Mucosa of rectum (tissue), 2 donors: Measurements from ENCODE around the gene C1orf115.
"Not testable (repeated sequence)": the region's sequence is repeated elsewhere in the genome, so short reads cannot be mapped to it uniquely, and the experiment has no call there.

Experiments
- H3K27ac ChIP-seq, 2 donors: one replicate each; pipeline ENCODE4 v1.7.0; 2013; ENCODE audit warnings: inconsistent platforms in 2 of 2, low read depth in 2 of 2, low read length in 2 of 2
- H3K27me3 ChIP-seq, 2 donors: one replicate each; pipeline ENCODE4 v1.7.0; 2013; ENCODE audit warnings: low read length in 2 of 2; ENCODE audit not compliant: control insufficient read depth in 2 of 2, insufficient read depth in 2 of 2
- H3K36me3 ChIP-seq, 2 donors: one replicate each; pipeline ENCODE4 v1.7.0; 2013; ENCODE audit warnings: low read length in 2 of 2; ENCODE audit not compliant: control insufficient read depth in 2 of 2, insufficient read depth in 2 of 2
- H3K4me1 ChIP-seq, 2 donors: one replicate each; pipeline ENCODE4 v1.7.0; 2013; ENCODE audit warnings: low read length in 2 of 2, mild to moderate bottlenecking in 1 of 2; ENCODE audit not compliant: control insufficient read depth in 2 of 2, insufficient read depth in 2 of 2
- H3K4me3 ChIP-seq, 2 donors: one replicate each; pipeline ENCODE4 v1.7.0; 2013; ENCODE audit warnings: low read length in 2 of 2
- H3K9ac ChIP-seq, 2 donors: one replicate each; pipeline ENCODE4 v1.7.0; 2013; ENCODE audit warnings: low read length in 2 of 2, low read depth in 1 of 2, mild to moderate bottlenecking in 1 of 2
- H3K9me3 ChIP-seq, 2 donors: one replicate each; pipeline ENCODE4 v1.7.0; 2013; ENCODE audit warnings: low read length in 2 of 2; ENCODE audit not compliant: control insufficient read depth in 2 of 2
- donor health status: healthy.
- donor health status: Normal muscosa, but diverticular disease.

The C1orf115 gene

DNA sequence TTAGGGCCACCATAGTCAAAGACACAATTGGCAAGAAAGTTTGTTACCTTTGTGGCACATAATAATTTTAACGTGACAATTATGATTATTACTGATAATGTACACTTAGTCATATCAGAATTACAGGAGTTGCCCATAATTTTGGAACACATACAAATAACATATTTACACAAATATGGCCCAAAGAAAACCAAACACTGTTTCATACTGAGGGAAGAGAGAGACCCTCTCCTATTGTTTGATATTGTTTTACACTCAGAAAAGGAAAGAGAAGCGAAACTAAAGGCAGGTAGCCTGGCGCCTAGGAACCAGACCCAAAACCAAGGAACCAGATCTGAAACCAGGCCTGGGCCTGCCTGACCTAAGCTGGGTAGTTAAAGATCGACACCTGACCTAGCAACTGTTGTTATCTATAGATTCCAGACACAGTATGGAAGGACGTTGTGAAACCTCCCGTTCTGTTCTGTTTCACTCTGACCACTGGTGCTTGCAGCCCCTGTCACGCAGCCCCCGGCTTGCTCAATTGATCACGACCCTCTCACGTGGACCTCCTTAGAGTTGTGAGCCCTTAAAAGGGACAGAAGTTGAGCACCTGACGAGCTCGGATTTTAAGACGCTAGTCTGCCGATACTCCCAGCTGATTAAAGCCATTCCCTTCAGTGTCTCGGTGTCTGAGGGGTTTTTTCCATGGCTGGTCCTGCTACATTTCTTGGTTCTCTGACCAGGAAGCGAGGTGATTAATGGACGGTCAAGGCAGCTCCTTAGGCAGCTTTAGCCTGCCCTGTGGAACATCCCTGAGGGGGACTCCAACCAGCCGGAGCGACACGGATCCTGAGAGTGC, 27.9 kb downstream of the C1orf115 start:
- no peaks in the 10 kb centered on the region for H3K4me1 ChIP-seq
- H3K27ac ChIP-seq: no peak overlapping the region
- no peaks in the 10 kb centered on the region for H3K36me3 ChIP-seq
- H3K27me3 ChIP-seq: no peaks in the 10 kb centered on the region
- no peak overlapping the region for H3K4me3 ChIP-seq
- no peak overlapping the region for H3K9ac ChIP-seq
- H3K9me3 ChIP-seq: no peaks in the 10 kb centered on the region

DNA sequence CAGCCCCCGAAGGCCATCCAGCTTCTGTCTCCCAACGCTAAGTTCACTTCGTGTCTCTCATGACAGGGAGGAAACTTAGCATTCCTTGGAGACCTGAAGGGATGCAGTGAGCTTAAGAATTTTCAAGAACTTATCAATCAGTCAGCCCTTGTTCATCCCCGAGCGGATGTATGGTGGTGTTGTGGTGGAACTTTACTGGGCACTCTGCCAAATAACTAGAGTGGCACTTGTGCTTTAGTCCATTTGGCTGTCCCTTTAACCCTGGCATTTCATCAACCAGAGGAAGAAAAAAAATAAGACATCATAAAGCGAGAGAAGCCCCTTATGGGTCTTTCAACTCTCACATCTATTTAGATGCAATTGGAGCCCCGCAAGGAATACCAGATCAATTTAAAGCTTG, 31.1 kb downstream of the C1orf115 start:
- H3K9me3 ChIP-seq, H3K4me1 ChIP-seq, H3K27ac ChIP-seq, H3K4me3 ChIP-seq, H3K36me3 ChIP-seq, H3K27me3 ChIP-seq, H3K9ac ChIP-seq: not testable (repeated sequence)

DNA sequence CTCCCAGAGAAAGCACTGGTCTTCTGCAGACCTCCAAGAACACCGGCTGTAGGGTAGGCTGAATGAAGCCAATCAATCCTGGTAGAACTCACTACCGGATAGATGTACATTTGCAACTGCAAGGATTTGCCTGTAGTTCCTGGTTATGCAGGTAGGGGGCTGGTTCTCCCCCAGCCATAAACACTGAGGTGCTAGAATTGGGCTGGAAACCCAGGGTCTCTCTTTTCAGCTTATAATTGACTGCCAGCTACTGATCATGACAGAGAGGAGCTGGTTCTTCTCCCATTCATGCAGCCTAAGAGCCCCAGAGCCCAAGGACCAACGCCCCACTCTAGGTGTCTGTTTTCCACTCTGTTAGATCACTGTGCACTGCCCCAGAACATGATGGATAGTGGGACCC, 36.5 kb downstream of the C1orf115 start:
- no peaks in the 10 kb centered on the region for H3K9me3 ChIP-seq
- no peak overlapping the region for H3K9ac ChIP-seq
- H3K4me1 ChIP-seq: no peaks in the 10 kb centered on the region
- no peaks in the 10 kb centered on the region for H3K27me3 ChIP-seq
- no peak overlapping the region for H3K4me3 ChIP-seq
- H3K27ac ChIP-seq: no peak overlapping the region
- H3K36me3 ChIP-seq: no peaks in the 10 kb centered on the region

DNA sequence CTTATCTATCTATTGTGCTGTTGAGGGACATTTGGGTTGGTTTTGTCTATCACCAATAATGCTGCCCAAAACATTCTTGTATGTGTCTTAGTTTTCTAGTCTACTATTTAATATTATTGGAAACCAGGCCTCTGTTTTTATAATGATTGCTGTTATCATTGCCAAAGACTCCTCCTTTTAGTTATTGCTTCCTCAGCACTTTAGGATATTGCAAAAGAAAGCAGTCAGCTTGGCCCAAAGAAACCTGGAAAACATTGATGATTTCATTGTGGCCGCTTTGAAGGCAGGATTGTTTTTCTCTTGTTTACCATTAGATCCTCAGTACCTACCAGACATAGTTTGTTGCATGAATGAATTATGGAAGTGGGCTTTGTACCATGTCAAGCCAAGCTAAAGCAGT, 37.4 kb downstream of the C1orf115 start:
- Histone ChIP-seq H3K9me3 (no peaks in the 10 kb centered on the region), H3K4me3 (no peak overlapping the region), H3K36me3 (no peaks in the 10 kb centered on the region), H3K9ac (no peak overlapping the region), H3K27me3 (no peaks in the 10 kb centered on the region), H3K27ac (no peak overlapping the region), H3K4me1 (peaks cover under 1 to 1% of the 10 kb centered on the region in 2 donors)

DNA sequence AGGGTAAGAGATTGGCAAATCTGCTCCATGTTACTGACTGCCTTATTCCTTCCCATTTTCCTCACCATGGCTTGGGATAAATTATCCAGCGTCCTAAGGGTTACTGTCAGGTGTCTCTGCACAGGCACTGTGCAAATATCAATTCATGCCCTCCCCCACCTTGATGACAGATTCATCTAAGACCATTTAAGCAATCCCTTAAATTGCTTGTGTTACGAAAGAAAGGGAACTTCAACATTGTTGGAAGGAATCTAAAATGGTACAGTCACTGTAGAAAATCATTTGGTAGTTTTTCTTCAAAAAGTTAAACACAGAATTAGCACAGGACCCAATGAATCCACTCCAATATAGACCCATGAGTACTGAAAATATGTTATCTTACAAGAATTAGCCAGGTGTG, 40.3 kb downstream of the C1orf115 start:
- peaks cover 9 to 21% of the 10 kb centered on the region in 2 donors for H3K4me1 ChIP-seq
- no peaks in the 10 kb centered on the region for H3K36me3 ChIP-seq
- no peaks in the 10 kb centered on the region for H3K9me3 ChIP-seq
- H3K9ac ChIP-seq: no peak overlapping the region
- H3K27ac ChIP-seq: no peak overlapping the region
- no peak overlapping the region for H3K4me3 ChIP-seq
- no peaks in the 10 kb centered on the region for H3K27me3 ChIP-seq

DNA sequence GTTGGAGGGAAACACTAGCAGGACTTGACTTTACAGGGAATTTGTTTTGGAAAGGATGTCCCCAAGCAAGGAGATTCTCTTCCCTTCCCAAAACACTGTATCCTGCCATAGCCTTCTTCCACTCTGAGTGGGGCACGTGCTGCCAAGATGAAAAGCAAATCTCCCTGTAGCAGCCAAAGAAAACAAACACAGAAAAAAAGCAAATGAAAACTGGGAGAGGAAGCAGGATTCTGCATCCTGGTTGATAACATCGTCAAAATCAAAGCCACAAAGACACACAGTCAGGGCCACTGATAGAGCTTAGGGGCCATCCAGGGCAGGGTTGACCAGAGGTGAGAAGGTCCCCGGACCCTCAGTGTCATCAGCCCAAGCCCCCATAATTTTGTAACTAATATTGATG, 42.0 kb downstream of the C1orf115 start:
- no peaks in the 10 kb centered on the region for H3K27me3 ChIP-seq
- no peak overlapping the region for H3K27ac ChIP-seq
- H3K9ac ChIP-seq: no peak overlapping the region
- no peaks in the 10 kb centered on the region for H3K36me3 ChIP-seq
- H3K4me3 ChIP-seq: no peak overlapping the region
- H3K4me1 ChIP-seq: peaks cover 9 to 21% of the 10 kb centered on the region in 2 donors
- no peaks in the 10 kb centered on the region for H3K9me3 ChIP-seq

DNA sequence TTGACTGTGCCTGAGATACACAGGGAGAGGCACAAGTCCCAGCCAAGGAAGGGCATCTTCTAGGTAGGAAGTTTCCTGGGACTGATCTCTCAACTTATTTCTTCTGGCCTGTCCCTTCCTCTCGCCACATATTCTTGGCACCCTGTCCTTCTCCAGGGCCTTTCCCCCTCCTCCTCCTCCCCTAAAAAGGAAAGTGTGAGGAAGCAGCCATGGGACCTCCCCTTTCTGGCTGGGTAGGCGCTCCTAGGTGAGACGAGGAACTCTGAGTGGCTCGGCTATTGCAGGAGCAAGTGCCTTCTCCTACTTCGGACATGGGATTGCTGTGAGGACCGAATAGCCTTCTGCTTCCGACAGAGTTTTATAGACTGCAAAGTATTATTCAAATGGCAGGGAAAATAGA, 42.5 kb downstream of the C1orf115 start:
- Histone ChIP-seq H3K27ac (peak overlapping the region; percentile 25 to 39), H3K9me3 (no peaks in the 10 kb centered on the region), H3K4me1 (peaks cover 9 to 21% of the 10 kb centered on the region in 2 donors), H3K4me3 (peak overlapping the region in 1 of 2 donors; percentile 49), H3K27me3 (no peaks in the 10 kb centered on the region), H3K9ac (no peak overlapping the region), H3K36me3 (no peaks in the 10 kb centered on the region)

DNA sequence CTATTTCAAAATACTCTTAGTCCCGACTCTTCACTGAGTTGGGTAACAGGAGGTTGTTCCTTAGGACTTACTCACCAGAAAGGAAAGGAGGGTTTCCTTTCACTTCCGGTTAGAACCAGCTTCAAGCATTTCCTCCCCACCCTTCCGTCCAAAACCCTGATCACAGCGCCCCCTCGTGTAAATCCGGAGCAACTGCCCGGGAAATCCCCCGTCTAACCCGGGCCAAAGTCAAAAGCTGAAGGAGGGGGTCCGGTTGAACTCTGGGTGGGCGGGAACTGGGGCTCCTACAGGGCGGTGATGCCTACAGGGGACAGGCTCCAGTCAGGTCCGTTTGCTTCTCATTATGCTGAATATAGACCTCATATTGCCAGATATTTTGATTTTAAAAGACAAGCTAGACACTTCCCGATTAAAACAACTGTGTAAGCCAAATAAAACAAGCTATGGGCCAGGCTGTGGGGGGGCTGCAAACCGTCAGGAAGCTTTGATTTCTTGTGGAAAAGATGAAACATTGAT, 43.0 kb downstream of the C1orf115 start:
- Histone ChIP-seq H3K27me3 (no peaks in the 10 kb centered on the region), H3K9me3 (no peaks in the 10 kb centered on the region), H3K9ac (peak overlapping the region in 1 of 2 donors; percentile 25), H3K4me1 (peaks cover 9 to 21% of the 10 kb centered on the region in 2 donors), H3K27ac (peak overlapping the region; percentile 25 to 39), H3K36me3 (no peaks in the 10 kb centered on the region), H3K4me3 (peak overlapping the region; percentile 27 to 56)

DNA sequence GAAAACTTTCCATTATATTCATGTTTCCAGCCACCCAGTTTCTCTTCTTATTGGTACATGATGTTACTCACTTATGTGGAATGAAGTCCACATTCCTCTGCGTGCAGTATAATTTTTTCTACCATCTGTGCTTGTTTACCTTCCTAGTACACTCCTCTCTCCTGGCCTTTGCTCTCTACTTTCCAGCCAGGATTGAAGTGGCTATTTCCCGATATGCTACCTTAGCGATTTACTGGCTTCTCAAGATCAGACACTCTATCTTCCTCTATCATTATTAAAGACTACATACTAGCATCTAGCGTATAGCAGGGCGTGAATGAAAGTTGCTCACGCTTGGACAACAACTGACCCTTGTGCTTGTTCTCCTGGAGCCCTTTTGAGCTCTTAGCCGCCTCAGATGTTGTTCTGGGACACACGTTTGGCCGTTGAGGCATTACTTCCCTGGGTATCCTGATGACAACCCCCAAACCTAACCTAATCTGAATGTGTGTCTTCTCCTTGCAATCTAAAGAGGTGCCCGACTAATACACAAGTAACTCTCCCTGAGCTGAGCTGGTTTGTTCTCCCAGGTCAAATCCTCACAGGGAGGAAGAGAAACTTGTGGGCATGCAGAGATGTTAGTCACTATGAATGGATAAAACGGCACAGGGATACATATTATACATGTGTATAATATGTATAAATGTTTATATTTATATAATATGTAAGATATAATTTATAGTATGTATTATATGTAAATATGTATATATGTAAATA, 44.6 kb downstream of the C1orf115 start:
- H3K9me3 ChIP-seq: no peaks in the 10 kb centered on the region
- peak overlapping the region; percentile 61 to 65 for H3K27ac ChIP-seq
- peaks cover 9 to 21% of the 10 kb centered on the region in 2 donors for H3K4me1 ChIP-seq
- H3K4me3 ChIP-seq: peak overlapping the region; percentile 8 to 49
- no peaks in the 10 kb centered on the region for H3K27me3 ChIP-seq
- H3K36me3 ChIP-seq: no peaks in the 10 kb centered on the region
- peak overlapping the region; percentile 10 to 34 for H3K9ac ChIP-seq

DNA sequence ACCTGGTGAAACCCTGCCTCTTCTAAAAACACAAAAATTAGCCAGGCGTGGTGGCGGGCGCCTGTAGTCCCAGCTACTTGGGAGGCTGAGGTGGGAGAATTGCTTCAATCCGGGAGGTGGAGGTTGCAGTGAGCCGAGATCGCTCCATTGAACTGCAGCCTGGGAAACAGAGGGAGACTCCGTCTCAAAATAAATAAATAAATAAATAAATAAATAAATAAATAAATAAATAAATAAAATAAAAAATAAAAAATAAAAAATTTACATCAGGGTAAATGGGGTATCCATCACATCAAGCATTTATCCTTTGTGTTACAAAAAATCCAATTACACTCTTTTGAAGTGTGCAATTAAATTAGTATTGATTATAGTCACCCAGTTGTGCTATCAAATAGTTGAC, 46.1 kb downstream of the C1orf115 start:
- not testable (repeated sequence) for H3K9me3 ChIP-seq, H3K27ac ChIP-seq, H3K9ac ChIP-seq, H3K4me3 ChIP-seq, H3K27me3 ChIP-seq, H3K36me3 ChIP-seq
- peaks cover 9 to 21% of the 10 kb centered on the region in 2 donors for H3K4me1 ChIP-seq
